Adipocyte (in vitro differentiated cells): ENCODE measurements around the gene COL6A1.
"Not testable (repeated sequence)": the region's sequence is repeated elsewhere in the genome, so short reads cannot be mapped to it uniquely, and the experiment has no call there.

Experiments used
- DNase-seq: peaks from one replicate; pipeline ENCODE4 v3.0.0-alpha.2; 2015; ENCODE audit warnings: low read depth
- H3K27me3 ChIP-seq: replicated peaks from 2 replicates; pipeline ENCODE4 v1.7.0; 2013; ENCODE audit warnings: mild to moderate bottlenecking, low read length, moderate library complexity; ENCODE audit not compliant: control insufficient read depth, insufficient read depth
- H3K36me3 ChIP-seq: 2 replicates; pipeline ENCODE4 v1.7.0; 2013; ENCODE audit warnings: low read length, mild to moderate bottlenecking, moderate library complexity; ENCODE audit not compliant: control insufficient read depth, insufficient read depth, severe bottlenecking
- H3K4me1 ChIP-seq: 2 replicates; pipeline ENCODE4 v1.7.0; 2013; ENCODE audit warnings: mild to moderate bottlenecking, low read length, moderate library complexity; ENCODE audit not compliant: control insufficient read depth, insufficient read depth
- H3K4me3 ChIP-seq: 2 replicates; pipeline ENCODE4 v1.7.0; 2013; ENCODE audit warnings: mild to moderate bottlenecking, low read length, moderate library complexity
- H3K9ac ChIP-seq: 2 replicates; pipeline ENCODE4 v1.7.0; 2013; ENCODE audit warnings: mild to moderate bottlenecking, low read length, moderate library complexity
- H3K9me3 ChIP-seq: 2 replicates; pipeline ENCODE4 v1.7.0; 2013; ENCODE audit warnings: mild to moderate bottlenecking, low read length, moderate library complexity; ENCODE audit not compliant: control insufficient read depth

COL6A1 gene

DNA sequence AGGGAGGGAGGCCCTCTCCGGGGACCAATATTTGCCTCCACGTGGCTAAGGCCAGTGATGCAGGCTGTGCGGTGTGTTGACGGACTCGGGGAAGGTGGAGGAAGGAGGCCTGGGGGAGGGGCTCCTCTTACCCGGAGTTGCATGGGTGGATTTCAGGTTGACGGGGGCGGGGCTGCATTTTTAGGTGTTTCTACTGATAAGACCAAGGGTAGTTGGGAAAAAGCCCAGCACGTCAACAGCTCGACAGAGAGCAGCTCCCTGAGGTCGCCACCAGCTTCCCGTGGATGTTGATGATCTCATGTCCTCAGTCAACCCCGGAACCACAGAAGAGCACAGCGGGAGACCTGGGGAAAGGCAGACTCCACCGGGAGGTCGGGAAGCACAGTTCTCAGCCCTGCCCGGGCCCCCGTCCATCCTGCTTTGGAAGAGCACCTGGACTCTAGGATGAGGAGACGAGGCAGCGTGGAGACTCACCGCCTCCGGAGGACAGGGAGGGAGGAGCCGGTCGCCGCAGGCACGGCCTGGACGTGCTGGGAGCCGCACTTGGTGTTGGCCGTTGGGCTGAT is 32.9 kb upstream of the COL6A1 start:
- Histone ChIP-seq H3K4me3 (no peak overlapping the region), H3K4me1 (peaks cover 24% of the 10 kb centered on the region), H3K9me3 (no peaks in the 10 kb centered on the region), H3K36me3 (no peaks in the 10 kb centered on the region), H3K9ac (no peak overlapping the region), H3K27me3 (no peaks in the 10 kb centered on the region)
- no peak for DNase-seq

DNA sequence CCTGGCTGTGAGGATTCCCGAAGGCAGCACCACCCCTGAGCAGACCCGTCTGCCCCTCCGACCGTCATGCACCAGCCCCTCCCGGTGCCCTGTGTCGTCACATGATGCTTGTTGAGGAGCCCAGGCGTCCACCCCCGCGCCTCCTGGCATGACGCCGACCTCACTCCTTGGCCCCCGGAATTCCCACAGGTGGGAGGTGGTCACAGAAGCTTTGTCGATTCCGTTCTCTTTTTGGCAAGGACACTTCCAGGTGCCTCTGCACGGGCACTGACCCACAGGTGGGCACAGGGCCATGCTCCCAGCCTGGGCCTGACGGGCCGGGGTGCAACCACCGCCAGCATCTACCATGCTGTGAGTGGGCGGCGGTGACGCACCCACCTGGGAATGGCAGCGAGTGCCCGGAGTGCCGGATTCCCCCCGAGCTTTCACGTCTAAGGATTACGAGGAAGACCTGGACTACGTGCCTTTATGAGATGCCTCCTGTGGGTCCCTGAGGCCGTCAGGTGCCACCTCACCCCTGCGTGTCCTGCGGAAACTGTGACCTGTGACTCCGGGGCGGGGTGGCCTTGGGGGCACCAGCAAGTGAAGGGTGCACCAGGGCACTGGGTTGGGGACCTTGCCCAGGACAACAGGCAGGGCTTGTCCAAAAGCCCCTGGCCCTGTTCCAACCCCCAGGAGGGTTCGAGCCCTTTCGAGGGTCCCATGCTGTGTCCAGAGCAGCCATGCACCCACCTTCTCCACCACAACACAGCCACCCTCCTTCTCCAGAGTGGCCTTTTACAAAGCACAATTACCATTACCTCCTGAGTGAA is 31.4 kb upstream of the COL6A1 start:
- Histone ChIP-seq H3K36me3 (no peaks in the 10 kb centered on the region), H3K9me3 (no peaks in the 10 kb centered on the region), H3K4me1 (peaks cover 35% of the 10 kb centered on the region), H3K4me3 (peak overlapping the region; percentile 53), H3K27me3 (no peaks in the 10 kb centered on the region), H3K9ac (peak overlapping the region; percentile 60)
- DNase-seq: no peak

GRCh38 chr21:45950740-45951515 is 30.6 kb upstream of the COL6A1 start:
- H3K36me3 ChIP-seq: no peaks in the 10 kb centered on the region
- no peaks in the 10 kb centered on the region for H3K9me3 ChIP-seq
- DNase-seq: peak; percentile 64
- no peak overlapping the region for H3K9ac ChIP-seq
- peaks cover 35% of the 10 kb centered on the region for H3K4me1 ChIP-seq
- no peaks in the 10 kb centered on the region for H3K27me3 ChIP-seq
- no peak overlapping the region for H3K4me3 ChIP-seq

GRCh38 chr21:45951676-45952075 is 29.9 kb upstream of the COL6A1 start:
- H3K27me3 ChIP-seq: no peaks in the 10 kb centered on the region
- no peak overlapping the region for H3K9ac ChIP-seq
- H3K4me1 ChIP-seq: peaks cover 35% of the 10 kb centered on the region
- no peak for DNase-seq
- H3K4me3 ChIP-seq: no peak overlapping the region
- H3K36me3 ChIP-seq: no peaks in the 10 kb centered on the region
- H3K9me3 ChIP-seq: no peaks in the 10 kb centered on the region

GRCh38 chr21:45952527-45952926 is 29.0 kb upstream of the COL6A1 start:
- not testable (repeated sequence) for H3K36me3 ChIP-seq, H3K9ac ChIP-seq, H3K4me3 ChIP-seq, H3K9me3 ChIP-seq, H3K27me3 ChIP-seq, DNase-seq
- H3K4me1 ChIP-seq: peaks cover 43% of the 10 kb centered on the region

DNA sequence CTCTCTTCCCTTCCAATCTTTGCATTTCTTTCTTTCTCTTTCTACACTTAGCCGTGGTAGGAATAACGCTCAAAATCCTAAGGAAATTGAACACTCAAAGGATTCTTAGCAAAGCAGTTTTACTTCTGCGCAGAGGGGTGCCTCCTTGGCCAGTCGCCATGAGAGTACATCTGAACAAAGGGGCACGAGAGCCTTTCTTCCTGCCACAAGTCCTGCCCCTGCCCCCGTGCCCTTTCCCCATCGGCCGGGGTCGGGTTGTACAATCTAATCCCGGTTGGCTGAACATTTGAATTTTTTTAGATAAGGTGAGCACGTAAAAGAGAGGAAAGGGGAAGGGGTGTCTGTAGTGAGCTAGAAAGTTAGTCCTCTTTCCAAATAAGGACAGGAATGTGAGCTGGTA is 28.6 kb upstream of the COL6A1 start:
- no peaks in the 10 kb centered on the region for H3K36me3 ChIP-seq
- no peaks in the 10 kb centered on the region for H3K9me3 ChIP-seq
- peaks cover 47% of the 10 kb centered on the region for H3K4me1 ChIP-seq
- no peaks in the 10 kb centered on the region for H3K27me3 ChIP-seq
- no peak for DNase-seq
- H3K9ac ChIP-seq: peak overlapping the region; percentile 78
- H3K4me3 ChIP-seq: no peak overlapping the region

DNA sequence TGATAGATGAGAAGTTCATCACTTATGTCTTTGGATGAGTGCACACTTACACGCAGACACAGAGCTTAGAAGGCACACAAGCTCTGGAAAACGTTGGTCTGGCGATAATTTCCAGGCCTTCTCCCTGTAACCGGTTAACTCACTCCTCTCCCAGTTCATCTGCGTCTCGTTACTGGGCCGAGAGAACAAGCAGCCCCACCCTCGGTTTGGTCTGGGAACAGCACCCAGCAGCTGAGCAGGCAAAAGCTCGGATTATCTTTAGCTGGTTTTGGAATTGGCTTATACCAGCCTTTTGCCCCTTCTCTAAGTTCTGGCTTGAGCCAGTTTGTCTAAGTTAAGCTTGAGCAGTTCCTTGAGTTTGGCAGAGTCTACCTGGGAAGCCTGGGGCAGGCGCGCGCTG is 27.3 kb upstream of the COL6A1 start:
- Histone ChIP-seq H3K27me3 (no peaks in the 10 kb centered on the region), H3K36me3 (no peaks in the 10 kb centered on the region), H3K4me1 (peaks cover 54% of the 10 kb centered on the region), H3K9me3 (no peaks in the 10 kb centered on the region), H3K9ac (peak overlapping the region; percentile 78), H3K4me3 (no peak overlapping the region)
- peak; percentile 66 for DNase-seq

DNA sequence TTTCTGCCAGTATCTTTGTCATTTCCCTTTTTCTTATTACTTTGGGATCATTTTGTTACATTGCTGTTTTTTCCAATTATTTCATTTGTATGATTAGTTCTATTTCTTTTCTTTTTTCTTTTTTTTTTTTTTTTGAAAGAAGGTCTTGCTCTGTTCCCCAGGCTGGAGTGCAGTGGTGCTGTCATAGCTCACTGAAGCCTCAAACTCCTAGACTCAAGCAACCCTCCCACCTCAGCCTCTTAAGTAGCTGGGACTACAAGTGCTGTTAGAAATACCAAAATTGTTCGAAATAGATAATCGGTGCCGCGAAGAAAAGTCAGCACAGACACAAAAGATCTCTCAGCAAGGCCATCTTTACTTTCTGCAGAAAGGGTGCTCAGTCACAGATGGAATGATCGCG is 26.6 kb upstream of the COL6A1 start:
- Histone ChIP-seq H3K27me3 (no peaks in the 10 kb centered on the region), H3K9me3 (no peaks in the 10 kb centered on the region), H3K36me3 (no peaks in the 10 kb centered on the region), H3K9ac (peak overlapping the region; percentile 78), H3K4me1 (peaks cover 52% of the 10 kb centered on the region), H3K4me3 (no peak overlapping the region)
- no peak for DNase-seq

GRCh38 chr21:45957551-45957950 is 24.0 kb upstream of the COL6A1 start:
- no peaks in the 10 kb centered on the region for H3K9me3 ChIP-seq
- H3K4me1 ChIP-seq: peaks cover 42% of the 10 kb centered on the region
- peak overlapping the region; percentile 69 for H3K9ac ChIP-seq
- H3K4me3 ChIP-seq: peak overlapping the region; percentile 70
- no peak for DNase-seq
- H3K27me3 ChIP-seq: no peaks in the 10 kb centered on the region
- H3K36me3 ChIP-seq: no peaks in the 10 kb centered on the region

DNA sequence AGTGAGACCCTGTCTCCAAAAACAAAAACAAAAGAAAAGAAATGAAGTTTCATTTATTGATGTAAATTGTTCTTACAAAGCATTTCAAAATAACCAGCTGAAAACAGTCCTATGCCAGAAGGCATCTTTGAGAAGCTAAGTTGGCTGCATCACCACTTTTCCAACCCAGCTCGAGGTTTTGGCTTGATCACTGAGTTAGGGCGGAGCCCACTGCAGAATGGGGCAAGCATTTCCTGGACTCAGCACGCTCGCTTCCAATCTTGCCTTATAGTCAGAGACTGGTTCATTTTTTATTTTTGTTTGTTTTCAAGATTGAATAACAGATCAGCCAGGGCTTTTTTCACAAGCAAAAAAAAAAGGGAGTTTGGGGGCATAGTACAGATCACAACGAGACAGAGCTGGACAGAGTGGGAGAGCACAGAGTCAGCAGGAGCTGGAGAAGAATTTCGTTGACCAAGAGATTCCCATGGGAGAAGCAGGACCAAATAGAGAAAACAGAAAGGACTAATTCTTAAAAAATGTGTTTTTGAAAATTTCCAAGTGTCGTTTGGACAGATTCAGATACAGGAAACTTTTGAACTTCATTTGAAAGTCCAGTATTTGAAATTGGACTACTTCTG is 23.5 kb upstream of the COL6A1 start:
- peak overlapping the region; percentile 70 for H3K4me3 ChIP-seq
- H3K9ac ChIP-seq: peak overlapping the region; percentile 69
- H3K27me3 ChIP-seq: no peaks in the 10 kb centered on the region
- H3K4me1 ChIP-seq: peaks cover 46% of the 10 kb centered on the region
- no peaks in the 10 kb centered on the region for H3K9me3 ChIP-seq
- no peaks in the 10 kb centered on the region for H3K36me3 ChIP-seq
- peak; percentile 89 for DNase-seq

DNA sequence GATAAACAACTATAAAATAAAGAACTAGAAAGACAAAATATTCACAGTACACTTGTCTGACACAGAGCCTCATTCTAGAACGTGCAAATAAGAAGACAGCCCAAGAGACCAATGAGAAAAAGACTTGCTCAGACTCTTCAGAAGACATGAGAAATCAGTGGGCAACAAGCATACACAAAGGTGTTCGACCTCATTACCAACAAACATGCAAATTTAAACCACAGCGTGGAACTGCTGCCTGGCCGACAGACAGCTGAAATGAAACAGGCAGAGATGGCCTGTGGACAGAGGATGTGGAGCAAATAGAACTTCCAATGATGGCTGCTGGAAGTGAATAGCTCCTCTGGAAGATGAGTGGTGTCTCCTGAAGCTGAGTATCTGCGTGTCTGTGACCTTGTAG is 22.4 kb upstream of the COL6A1 start:
- Histone ChIP-seq H3K27me3 (no peaks in the 10 kb centered on the region), H3K4me1 (peaks cover 39% of the 10 kb centered on the region), H3K4me3 (peak overlapping the region; percentile 70), H3K9me3 (no peaks in the 10 kb centered on the region), H3K9ac (peak overlapping the region; percentile 69), H3K36me3 (no peaks in the 10 kb centered on the region)
- DNase-seq: no peak
